HEK293 (cell line): ENCODE data around the gene TTLL1.

Experiments used
- CTCF ChIA-PET: fragments of 350-600 bp; formaldehyde crosslinking; extraction: SDS; loops from one replicate; lab custom pipeline; 2021; ENCODE audit warnings: antibody characterized with exemption; lab: Yijun Ruan, JAX
- POLR2A ChIA-PET: fragments of 300-600 bp; formaldehyde crosslinking; extraction: SDS; loops from one replicate; lab custom pipeline; 2020; ENCODE audit warnings: antibody characterized with exemption, inconsistent platforms; lab: Yijun Ruan, JAX
- H3K27ac ChIP-seq: fragments of 200-500 bp; sonication (Bioruptor generic); 2 replicates; pipeline ENCODE4 v1.5.1; 2014; ENCODE audit warnings: low read depth, low read length, control low read depth, inconsistent platforms; ENCODE audit errors: extremely low read depth
- H3K36me3 ChIP-seq, 2 experiments: fragments of 200-500 bp in 1 of 2; sonication (Bioruptor generic) in 1 of 2; 1 replicate in 1 of 2; 2 replicates in 1 of 2; pipeline ENCODE4 v1.5.1; 2014 to 2017; ENCODE audit warnings: inconsistent platforms in 2 of 2, low read length in 2 of 2; ENCODE audit not compliant: control insufficient read depth in 2 of 2, insufficient read depth in 1 of 2
- H3K4me1 ChIP-seq: fragments of 200-500 bp; sonication (Bioruptor generic); 2 replicates; pipeline ENCODE4 v1.5.1; 2014; ENCODE audit warnings: mild to moderate bottlenecking, low read length, inconsistent platforms; ENCODE audit not compliant: control insufficient read depth, insufficient read depth
- H3K4me3 ChIP-seq: 2 replicates; pipeline ENCODE4 v1.5.1; 2011; ENCODE audit warnings: low read depth, mild to moderate bottlenecking, control low read depth, low read length, moderate library complexity
- H3K9me3 ChIP-seq: fragments of 200-500 bp; sonication (Bioruptor generic); 2 replicates; pipeline ENCODE4 v1.5.1; 2014; ENCODE audit warnings: low read depth, low read length, inconsistent platforms; ENCODE audit not compliant: control insufficient read depth, insufficient read depth
- CTCF ChIP-seq: fragments of 450-650 bp; formaldehyde crosslinking; IDR thresholded peaks from 2 replicates; pipeline ENCODE4 v1.5.1; 2016; ENCODE audit warnings: missing biosample characterization, missing genetic modification characterization
- KLF10 ChIP-seq: fragments of 450-650 bp; IDR thresholded peaks from 2 replicates; pipeline ENCODE4 v1.5.1; 2018; ENCODE audit warnings: missing biosample characterization, mild to moderate bottlenecking, missing genetic modification characterization
- KLF16 ChIP-seq: fragments of 450-650 bp; formaldehyde crosslinking; IDR thresholded peaks from 2 replicates; pipeline ENCODE4 v1.5.1; 2017; ENCODE audit warnings: missing biosample characterization, missing genetic modification characterization
- KLF8 ChIP-seq: fragments of 450-650 bp; formaldehyde crosslinking; IDR thresholded peaks from 2 replicates; pipeline ENCODE4 v1.5.1; 2016; ENCODE audit warnings: missing biosample characterization, missing genetic modification characterization
- OVOL3 ChIP-seq: fragments of 450-650 bp; formaldehyde crosslinking; IDR thresholded peaks from 2 replicates; pipeline ENCODE4 v1.5.1; 2016; ENCODE audit warnings: missing biosample characterization, missing genetic modification characterization
- SP7 ChIP-seq: fragments of 450-650 bp; formaldehyde crosslinking; IDR thresholded peaks from 2 replicates; pipeline ENCODE4 v1.5.1; 2016; ENCODE audit warnings: missing biosample characterization, missing genetic modification characterization
- YY1 ChIP-seq: fragments of 450-650 bp; formaldehyde crosslinking; IDR thresholded peaks from 2 replicates; pipeline ENCODE4 v1.5.1; 2018; ENCODE audit warnings: missing biosample characterization, missing genetic modification characterization
- ZBTB10 ChIP-seq: fragments of 450-650 bp; formaldehyde crosslinking; IDR thresholded peaks from 2 replicates; pipeline ENCODE4 v1.5.1; 2016; ENCODE audit warnings: missing biosample characterization, missing genetic modification characterization
- ZBTB17 ChIP-seq: fragments of 450-650 bp; formaldehyde crosslinking; IDR thresholded peaks from 2 replicates; pipeline ENCODE4 v1.5.1; 2016; ENCODE audit warnings: missing biosample characterization, missing genetic modification characterization
- ZBTB21 ChIP-seq: fragments of 450-650 bp; formaldehyde crosslinking; IDR thresholded peaks from 2 replicates; pipeline ENCODE4 v1.5.1; 2017; ENCODE audit warnings: missing biosample characterization, missing genetic modification characterization
- ZBTB26 ChIP-seq: fragments of 450-650 bp; formaldehyde crosslinking; optimal IDR thresholded peaks from 2 replicates; pipeline ENCODE3; 2016; ENCODE audit warnings: missing biosample characterization, mild to moderate bottlenecking, missing genetic modification characterization
- ZEB2 ChIP-seq: fragments of 450-650 bp; formaldehyde crosslinking; IDR thresholded peaks from 2 replicates; pipeline ENCODE4 v1.5.1; 2016; ENCODE audit warnings: missing biosample characterization, missing genetic modification characterization
- ZNF132 ChIP-seq: fragments of 450-650 bp; formaldehyde crosslinking; IDR thresholded peaks from 2 replicates; pipeline ENCODE4 v1.5.1; 2017; ENCODE audit warnings: missing biosample characterization, missing genetic modification characterization, borderline replicate concordance
- ZNF133 ChIP-seq: fragments of 450-650 bp; formaldehyde crosslinking; IDR thresholded peaks from 2 replicates; pipeline ENCODE4 v1.5.1; 2016; ENCODE audit warnings: missing biosample characterization, missing genetic modification characterization
- ZNF16 ChIP-seq: fragments of 450-650 bp; formaldehyde crosslinking; IDR thresholded peaks from 2 replicates; pipeline ENCODE4 v1.5.1; 2016; ENCODE audit warnings: low read depth, missing biosample characterization, missing genetic modification characterization
- ZNF169 ChIP-seq: fragments of 450-650 bp; formaldehyde crosslinking; IDR thresholded peaks from 2 replicates; pipeline ENCODE4 v1.5.1; 2016; ENCODE audit warnings: missing biosample characterization, missing genetic modification characterization
- ZNF221 ChIP-seq: fragments of 450-650 bp; formaldehyde crosslinking; IDR thresholded peaks from 2 replicates; pipeline ENCODE4 v1.5.1; 2017; ENCODE audit warnings: missing biosample characterization, missing genetic modification characterization, borderline replicate concordance
- ZNF24 ChIP-seq: fragments of 450-650 bp; formaldehyde crosslinking; IDR thresholded peaks from 2 replicates; pipeline ENCODE4 v1.5.1; 2016; ENCODE audit warnings: missing biosample characterization, missing genetic modification characterization
- ZNF280D ChIP-seq: fragments of 450-650 bp; formaldehyde crosslinking; IDR thresholded peaks from 2 replicates; pipeline ENCODE4 v1.5.1; 2016; ENCODE audit warnings: missing biosample characterization, missing genetic modification characterization
- ZNF324 ChIP-seq: fragments of 450-650 bp; formaldehyde crosslinking; IDR thresholded peaks from 2 replicates; pipeline ENCODE4 v1.5.1; 2016; ENCODE audit warnings: missing biosample characterization, missing genetic modification characterization
- ZNF341 ChIP-seq: fragments of 450-650 bp; formaldehyde crosslinking; IDR thresholded peaks from 2 replicates; pipeline ENCODE4; 2016; ENCODE audit warnings: low read depth, missing biosample characterization, missing genetic modification characterization
- ZNF362 ChIP-seq: fragments of 450-650 bp; formaldehyde crosslinking; IDR thresholded peaks from 2 replicates; pipeline ENCODE4 v1.5.1; 2016; ENCODE audit warnings: missing biosample characterization, missing genetic modification characterization
- ZNF560 ChIP-seq: fragments of 450-650 bp; formaldehyde crosslinking; IDR thresholded peaks from 2 replicates; pipeline ENCODE4 v1.5.1; 2017; ENCODE audit warnings: missing biosample characterization, missing genetic modification characterization, borderline replicate concordance
- ZNF596 ChIP-seq: fragments of 450-650 bp; IDR thresholded peaks from 2 replicates; pipeline ENCODE4 v1.5.0; 2018; ENCODE audit warnings: missing biosample characterization, mild to moderate bottlenecking, missing genetic modification characterization, moderate library complexity
- ZNF626 ChIP-seq: fragments of 450-650 bp; sonication (Bioruptor Pico); formaldehyde crosslinking; IDR thresholded peaks from 2 replicates; pipeline ENCODE4 v1.5.1; 2018; ENCODE audit warnings: missing biosample characterization, missing genetic modification characterization, inconsistent platforms
- ZNF664 ChIP-seq: fragments of 450-650 bp; formaldehyde crosslinking; IDR thresholded peaks from 2 replicates; pipeline ENCODE4 v1.5.1; 2016; ENCODE audit warnings: missing biosample characterization, missing genetic modification characterization
- ZNF701 ChIP-seq: fragments of 450-650 bp; formaldehyde crosslinking; IDR thresholded peaks from 2 replicates; pipeline ENCODE4 v1.5.1; 2016; ENCODE audit warnings: missing biosample characterization, missing genetic modification characterization
- ZNF768 ChIP-seq: fragments of 450-650 bp; formaldehyde crosslinking; IDR thresholded peaks from 2 replicates; pipeline ENCODE4 v1.5.1; 2018; ENCODE audit warnings: missing biosample characterization, mild to moderate bottlenecking, missing genetic modification characterization
- ZNF791 ChIP-seq: fragments of 450-650 bp; formaldehyde crosslinking; IDR thresholded peaks from 2 replicates; pipeline ENCODE4 v1.5.1; 2016; ENCODE audit warnings: missing biosample characterization, missing genetic modification characterization
- ZSCAN16 ChIP-seq: fragments of 450-650 bp; formaldehyde crosslinking; IDR thresholded peaks from 2 replicates; pipeline ENCODE4 v1.5.1; 2016; ENCODE audit warnings: missing biosample characterization, missing genetic modification characterization

TTLL1 gene

GRCh38 chr22:43110444-43110926, 21.3 kb upstream of the TTLL1 start, which contains the start of gene BIK:
Gene BIK, plus strand, starts transcription at chr22:43110750. Its CDS starts 13,273 bp downstream, at chr22:43124023.
- peak within 1 kb of the TSS; percentile 47; the same call in 1 of the 2 replicates for H3K27ac ChIP-seq
- H3K4me1 ChIP-seq: peaks cover 3% of the 10 kb centered on the region; the same call in 1 of the 2 replicates
- H3K36me3 ChIP-seq: no peaks in the 10 kb centered on the region
- CTCF ChIA-PET: interaction anchor here (0.7 to 1.0 kb wide), 2 partner anchors 8 to 34 kb away, joined by 3 read pairs; no protein-coding TSS in a partner anchor
- H3K9me3 ChIP-seq: no peaks in the 10 kb centered on the region
- peak within 1 kb of the TSS; percentile 46 for H3K4me3 ChIP-seq
- POLR2A ChIA-PET: interaction anchor here (1.1 kb wide), 1 partner anchor 9 kb away, joined by 4 read pairs; no protein-coding TSS in a partner anchor
- 0 out of 2 replicates have a peak, but pooled peaks have one; percentile 32 for TF ChIP-seq ZEB2 (tag by site-specific recombination)
- no peak for TF ChIP-seq ZNF341
- TF ChIP-seq OVOL3: no peak
- TF ChIP-seq ZBTB21: 0 out of 2 replicates have a peak, but pooled peaks have one; percentile 23
- no peak for TF ChIP-seq ZNF280D
- peak; percentile 57; the same call in 1 of the 2 replicates for TF ChIP-seq KLF8 (tag by site-specific recombination)
- no peak for TF ChIP-seq ZNF768
- no peak for TF ChIP-seq ZNF362 (tag by site-specific recombination)
- TF ChIP-seq ZBTB10 (tag by site-specific recombination): no peak
- no peak for TF ChIP-seq ZNF133
- TF ChIP-seq ZNF132 (tag by site-specific recombination): no peak
- TF ChIP-seq ZNF221 (tag by site-specific recombination): no peak
- TF ChIP-seq ZNF560 (tag by site-specific recombination): no peak
- TF ChIP-seq ZBTB26 (tag by site-specific recombination): no peak
- TF ChIP-seq CTCF (tag by site-specific recombination): peak; percentile 44; the same call in 1 of the 2 replicates
- no peak for TF ChIP-seq ZNF791 (tag by site-specific recombination)
- TF ChIP-seq ZNF701 (tag by site-specific recombination): no peak
- no peak for TF ChIP-seq YY1 (tag by site-specific recombination)
- no peak for TF ChIP-seq ZNF16 (tag by site-specific recombination)
- TF ChIP-seq ZNF664 (tag by site-specific recombination): no peak
- no peak for TF ChIP-seq ZNF626 (tag by site-specific recombination)
- no peak for TF ChIP-seq ZNF324 (tag by site-specific recombination)
- no peak for TF ChIP-seq SP7 (tag by site-specific recombination)
- no peak for TF ChIP-seq ZSCAN16 (tag by site-specific recombination)
- TF ChIP-seq ZNF169: no peak
- TF ChIP-seq ZBTB17 (tag by site-specific recombination): peak; percentile 50; the same call in 1 of the 2 replicates
- no peak; the same call in none of the 2 replicates for TF ChIP-seq KLF10
- TF ChIP-seq KLF16 (tag by site-specific recombination): peak; percentile 50; the same call in 1 of the 2 replicates
- no peak for TF ChIP-seq ZNF596 (tag by site-specific recombination)
- TF ChIP-seq ZNF24 (tag by site-specific recombination): no peak
